DLD1 (cell line): ENCODE data around the gene KRTAP9-9.
"Not testable (repeated sequence)": the region's sequence is repeated elsewhere in the genome, so short reads cannot be mapped to it uniquely, and the experiment has no call there.

Experiments
- in situ Hi-C: cut with HindIII; loops from 2 replicates; pipeline ENCODE4 v1.10.0; 2017; ENCODE audit warnings: low sequenced_read_pairs

KRTAP9-9 gene

DNA sequence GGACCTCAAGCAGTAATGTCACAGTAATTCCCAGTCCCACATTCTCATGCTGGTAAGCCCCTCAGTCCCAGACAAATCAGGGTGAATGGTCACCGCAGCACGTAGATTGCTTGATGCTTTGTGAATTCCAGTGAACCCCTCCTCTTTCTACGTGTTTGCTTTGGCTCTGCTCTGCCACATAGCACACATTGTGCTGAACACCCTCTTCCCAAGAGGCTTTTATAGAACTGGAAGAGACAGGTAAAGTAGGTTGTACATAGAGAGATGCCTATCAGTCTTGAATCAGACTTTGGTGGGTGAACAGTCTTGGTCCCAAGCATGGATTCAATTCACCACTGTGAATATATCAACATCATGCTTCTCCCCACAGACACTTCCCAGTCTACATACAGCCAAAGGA is 9.4 kb downstream of the KRTAP9-9 start:
- in situ Hi-C loops: no loop called here

DNA sequence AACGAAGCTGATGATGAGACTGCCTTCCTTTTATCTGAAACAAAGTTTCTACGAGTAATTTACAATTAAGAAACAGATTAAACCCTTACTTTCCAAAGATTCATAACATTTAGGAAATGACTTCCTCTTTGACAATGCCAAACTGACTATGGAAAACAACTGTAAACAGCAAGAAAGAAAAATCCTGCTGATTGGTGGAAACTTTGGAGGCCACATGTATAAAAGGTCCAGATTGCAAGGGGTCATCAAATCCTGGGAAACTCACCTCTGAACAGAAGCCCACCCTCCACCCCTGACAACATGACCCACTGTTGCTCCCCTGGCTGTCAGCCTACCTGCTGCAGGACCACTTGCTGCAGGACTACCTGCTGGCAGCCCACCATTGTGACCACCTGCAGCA is 9.9 kb downstream of the KRTAP9-9 start, which contains the start of gene KRTAP9-6:
Gene KRTAP9-6 (plus strand): TSS at position 301 of the 400 bp plus-strand sequence. CDS start 0 bp downstream, at position 301.
- in situ Hi-C loops: no loop called here

DNA sequence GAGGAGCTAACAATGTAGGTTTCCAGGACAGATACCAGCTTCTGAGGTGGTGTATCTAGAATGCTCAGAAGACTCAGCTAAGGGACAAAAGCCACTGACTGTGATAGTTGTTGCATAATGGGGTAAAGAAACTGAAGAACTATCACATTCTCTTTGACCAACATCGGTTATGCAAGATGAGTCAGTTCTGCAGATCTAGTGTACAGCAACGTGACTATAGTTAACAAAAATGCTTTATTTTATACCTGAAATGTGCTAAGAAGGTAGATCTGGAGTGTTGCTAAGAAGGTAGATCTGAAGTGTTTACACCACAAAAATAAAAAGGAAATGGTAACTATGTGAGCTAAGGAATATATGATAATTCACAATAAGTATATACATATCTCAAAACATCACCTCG is 12.5 kb downstream of the KRTAP9-9 start:
- in situ Hi-C loops: no loop called here

DNA sequence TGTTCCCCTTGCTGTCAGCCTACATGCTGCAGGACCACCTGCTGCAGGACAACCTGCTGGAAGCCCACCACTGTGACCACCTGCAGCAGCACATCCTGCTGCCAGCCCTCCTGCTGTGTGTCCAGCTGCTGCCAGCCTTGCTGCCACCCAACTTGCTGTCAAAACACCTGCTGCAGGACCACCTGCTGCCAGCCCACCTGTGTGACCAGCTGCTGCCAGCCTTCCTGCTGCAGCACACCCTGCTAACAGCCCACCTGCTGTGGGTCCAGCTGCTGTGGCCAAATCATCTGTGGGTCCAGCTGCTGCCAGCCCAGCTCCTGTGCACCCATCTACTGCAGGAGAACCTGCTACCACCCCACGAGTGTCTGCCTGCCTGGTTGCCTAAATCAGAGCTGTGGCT is 16.1 kb downstream of the KRTAP9-9 start:
- in situ Hi-C loops: not testable (repeated sequence)

DNA sequence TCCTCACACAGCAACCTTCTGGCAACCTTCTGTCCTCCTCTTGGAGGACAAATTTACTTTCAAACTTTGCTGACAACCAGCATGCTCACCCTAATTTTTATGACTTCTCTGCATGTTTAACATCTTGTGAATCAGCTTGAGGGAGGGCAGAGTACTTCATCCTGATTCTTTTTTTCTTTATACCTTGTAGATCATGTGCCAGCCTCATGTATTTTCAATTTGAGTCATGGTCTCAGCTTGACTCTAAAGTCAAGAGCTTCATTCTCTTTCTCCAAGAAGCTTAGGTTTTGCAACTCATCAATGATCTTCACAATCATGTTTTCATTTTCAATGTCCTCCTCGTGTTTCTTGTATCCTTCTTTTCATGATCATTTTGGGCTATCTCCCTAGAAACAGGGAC is 16.7 kb downstream of the KRTAP9-9 start:
- in situ Hi-C loops: no loop called here

DNA sequence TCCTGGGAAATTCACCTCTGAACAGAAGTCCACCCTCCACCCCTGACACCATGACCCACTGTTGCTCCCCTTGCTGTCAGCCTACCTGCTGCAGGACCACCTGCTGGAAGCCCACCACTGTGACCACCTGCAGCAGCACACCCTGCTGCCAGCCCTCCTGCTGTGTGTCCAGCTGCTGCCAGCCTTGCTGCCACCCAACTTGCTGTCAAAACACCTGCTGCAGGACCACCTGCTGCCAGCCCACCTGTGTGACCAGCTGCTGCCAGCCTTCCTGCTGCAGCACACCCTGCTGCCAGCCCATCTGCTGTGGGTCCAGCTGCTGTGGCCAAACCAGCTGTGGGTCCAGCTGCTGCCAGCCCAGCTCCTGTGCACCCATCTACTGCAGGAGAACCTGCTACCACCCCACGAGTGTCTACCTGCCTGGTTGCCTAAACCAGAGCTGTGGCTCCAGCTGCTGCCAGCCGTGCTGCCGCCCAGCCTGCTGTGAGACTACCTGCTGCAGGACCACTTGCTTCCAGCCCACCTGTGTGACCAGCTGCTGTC is 20.5 kb downstream of the KRTAP9-9 start, which contains the start of gene KRTAP9-7:
Gene KRTAP9-7 (plus strand): TSS at position 51 of the 543 bp plus-strand sequence. CDS start 0 bp downstream, at position 51.
- in situ Hi-C loops: not testable (repeated sequence)

DNA sequence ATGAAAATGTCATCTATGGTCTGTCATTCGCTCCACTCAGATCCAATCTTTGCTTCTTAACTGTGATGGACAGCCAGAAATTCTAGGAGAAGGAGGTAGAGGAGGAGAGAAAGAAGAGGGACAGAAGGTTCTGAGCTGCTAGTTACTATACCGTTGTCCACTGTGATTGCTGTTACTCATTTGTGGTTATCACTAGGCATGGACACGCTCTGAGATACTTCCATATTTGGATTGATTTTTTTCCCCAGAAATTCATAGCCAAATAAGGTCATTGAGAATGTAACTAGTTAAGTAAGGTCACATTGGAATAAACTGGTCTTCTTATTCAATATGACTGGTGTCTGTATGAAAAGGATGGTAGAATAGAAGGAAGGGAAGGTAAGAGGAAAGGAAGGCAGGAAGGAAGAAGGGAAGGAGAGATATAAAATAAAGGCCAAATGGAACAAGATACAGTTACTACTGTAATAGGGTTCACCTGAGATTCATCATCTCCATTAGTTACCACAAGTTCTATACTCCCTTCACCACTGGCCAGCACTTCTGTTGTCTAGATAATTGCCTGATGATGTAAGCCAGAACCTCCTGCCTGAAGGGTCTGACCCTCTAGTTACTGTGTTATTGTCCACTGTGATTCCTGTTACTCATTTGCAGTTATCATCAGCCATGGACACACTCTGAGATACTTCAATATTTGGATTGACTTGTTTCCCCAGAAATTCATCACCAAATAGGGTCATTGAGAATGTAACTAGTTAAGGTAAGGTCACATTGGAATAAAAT is 23.2 kb downstream of the KRTAP9-9 start:
- in situ Hi-C loops: no loop called here

DNA sequence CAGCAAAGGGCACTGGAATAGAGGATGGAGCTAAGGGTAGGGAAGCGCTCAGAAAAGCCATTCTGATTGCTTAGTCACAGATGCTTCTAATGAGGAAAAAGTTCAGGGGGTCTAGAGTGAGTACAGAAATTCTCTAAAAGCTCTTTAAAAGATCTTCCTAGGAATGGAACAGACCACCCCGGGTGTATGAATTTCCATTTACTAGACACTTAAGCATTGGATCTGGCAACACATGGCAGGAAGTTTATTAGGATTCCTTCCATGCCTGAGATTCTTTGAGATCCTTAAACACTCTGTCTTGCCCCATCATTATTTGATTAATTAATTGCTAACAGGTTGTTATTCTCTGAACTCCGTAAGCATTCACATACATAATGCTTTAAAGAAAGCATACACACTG is 28.9 kb downstream of the KRTAP9-9 start:
- in situ Hi-C loops: no loop called here

DNA sequence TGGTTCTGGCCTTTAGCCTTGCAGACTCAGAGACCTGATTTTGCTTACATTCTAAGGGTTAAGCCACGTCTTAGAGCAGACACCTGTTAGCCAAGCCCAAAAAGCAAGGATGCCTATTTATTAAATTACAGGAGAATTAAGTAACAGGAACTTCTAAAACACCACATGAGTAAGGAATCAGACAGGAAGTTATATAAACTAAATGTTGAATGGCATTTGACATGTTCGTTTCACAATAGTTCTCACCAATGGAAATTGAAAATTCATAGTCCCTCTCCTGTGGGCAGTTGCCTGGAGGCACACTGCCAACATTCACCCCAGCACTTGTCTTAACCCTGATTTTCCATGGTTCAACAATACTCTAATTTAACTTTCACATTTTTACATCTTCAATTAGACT is 29.4 kb downstream of the KRTAP9-9 start:
- in situ Hi-C loops: no loop called here

DNA sequence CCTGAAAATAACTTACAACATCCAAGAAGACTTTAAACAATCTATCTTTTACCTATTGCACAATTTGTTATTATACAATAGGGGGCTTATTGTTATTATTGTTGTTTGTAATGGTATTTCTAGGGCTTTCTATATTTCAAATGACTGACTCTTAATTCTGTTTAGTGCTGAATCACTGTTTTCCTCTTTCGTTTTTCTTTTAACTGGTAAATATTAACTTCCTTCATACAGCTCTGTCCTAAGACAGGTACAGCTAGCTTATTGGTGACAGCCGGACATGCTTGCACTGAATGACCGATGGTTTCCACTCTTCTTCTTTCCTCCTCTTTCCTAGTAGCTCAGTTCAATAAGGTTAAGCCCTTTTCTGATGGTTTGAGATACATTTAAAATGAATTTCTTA is 31.9 kb downstream of the KRTAP9-9 start:
- in situ Hi-C loops: no loop called here

DNA sequence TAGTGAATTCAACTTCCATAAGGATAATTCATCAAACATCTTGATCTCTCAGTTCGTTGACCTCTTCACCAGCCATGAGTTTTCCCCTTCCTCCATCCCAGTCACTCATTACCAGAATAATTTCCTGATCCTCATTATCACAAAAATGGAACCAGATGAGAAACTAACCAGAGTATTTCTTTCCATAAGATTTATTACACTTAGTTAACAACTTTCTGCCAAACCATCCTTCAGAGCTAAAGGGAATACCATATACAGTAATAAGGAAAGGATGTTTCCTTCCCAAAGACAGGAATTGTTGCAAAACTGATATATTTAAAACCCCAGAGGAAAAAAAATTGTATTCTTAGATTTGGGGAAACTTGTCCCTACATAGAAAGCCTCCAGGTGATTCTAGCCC is 38.8 kb downstream of the KRTAP9-9 start:
- in situ Hi-C loops: no loop called here

DNA sequence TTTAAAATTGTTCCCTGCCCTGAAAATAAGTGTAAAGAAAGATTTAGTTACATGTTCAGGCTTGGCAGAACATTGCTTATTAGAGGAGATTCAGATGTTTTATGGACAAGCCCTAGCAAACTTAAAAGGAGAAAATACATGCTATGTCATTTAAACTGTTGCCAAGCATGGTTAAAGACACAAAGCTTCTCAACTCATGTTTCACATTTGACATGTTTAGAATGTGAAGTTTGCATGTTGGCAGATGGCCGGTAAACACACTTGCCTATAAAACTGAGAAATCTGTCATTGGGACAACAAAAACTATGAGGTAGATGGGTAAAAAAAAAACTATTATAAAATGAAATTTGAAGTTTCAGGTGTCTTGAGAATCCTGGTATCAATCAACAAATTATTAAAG is 41.7 kb downstream of the KRTAP9-9 start:
- in situ Hi-C loops: no loop called here

DNA sequence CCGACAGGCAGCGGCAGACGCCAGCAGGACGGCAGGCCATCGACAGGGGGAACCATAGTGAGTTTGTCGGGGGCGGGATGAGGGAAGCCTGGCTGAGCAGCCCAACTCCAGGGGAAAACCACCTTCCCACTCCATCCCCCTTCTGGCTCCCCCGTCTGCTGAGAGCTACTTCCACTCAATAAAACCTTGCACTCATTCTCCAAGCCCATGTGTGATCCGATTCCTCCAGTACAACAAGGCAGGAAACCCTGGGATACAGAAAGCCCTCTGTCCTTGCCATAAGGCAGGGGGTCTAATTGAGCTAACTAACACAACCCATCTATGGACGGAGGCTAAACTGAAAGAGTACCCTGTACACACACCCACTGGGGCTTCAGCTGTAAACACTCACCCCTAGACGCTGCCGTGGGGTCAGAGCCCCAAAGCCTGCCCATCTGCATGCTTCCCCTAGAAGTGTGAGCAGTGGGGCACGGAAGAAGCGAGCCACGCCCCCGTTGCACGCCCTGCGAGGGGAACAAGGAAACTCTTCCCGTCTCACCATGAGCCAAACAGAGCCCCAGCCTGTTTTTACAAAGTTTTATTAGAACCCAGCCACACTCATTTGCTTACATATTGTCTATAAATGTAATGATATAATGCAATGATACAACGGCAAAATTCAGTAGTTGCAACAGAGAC is 43.4 kb downstream of the KRTAP9-9 start:
- in situ Hi-C loops: no loop called here

DNA sequence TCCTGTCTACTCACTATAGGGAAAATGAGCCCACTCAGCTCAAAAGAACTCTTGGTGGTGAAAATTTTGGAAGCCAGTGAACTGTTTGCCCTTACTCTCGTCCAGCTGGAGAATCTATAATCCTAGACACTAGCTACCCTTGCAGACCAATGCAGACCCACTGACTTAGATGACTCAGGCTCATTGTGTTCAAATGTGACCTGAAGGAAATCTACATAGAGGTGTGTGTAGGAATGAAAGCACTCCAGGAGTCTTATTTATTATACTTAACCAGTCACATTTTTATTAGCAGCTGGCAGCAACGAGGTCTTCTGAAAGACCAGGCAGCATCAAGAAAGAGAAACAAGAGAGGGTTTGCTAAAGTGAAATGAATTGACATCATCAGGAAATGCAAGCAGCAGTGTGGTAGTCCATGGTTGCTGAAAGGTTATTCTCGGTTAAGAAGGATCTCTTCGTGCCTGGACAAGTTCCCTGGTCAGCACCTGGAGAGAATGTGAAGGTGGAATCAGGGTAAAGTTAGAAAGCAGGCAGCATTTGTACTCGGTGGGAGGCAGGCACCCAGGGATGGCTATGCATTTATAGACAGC is 46.1 kb downstream of the KRTAP9-9 start:
- in situ Hi-C loops: no loop called here

DNA sequence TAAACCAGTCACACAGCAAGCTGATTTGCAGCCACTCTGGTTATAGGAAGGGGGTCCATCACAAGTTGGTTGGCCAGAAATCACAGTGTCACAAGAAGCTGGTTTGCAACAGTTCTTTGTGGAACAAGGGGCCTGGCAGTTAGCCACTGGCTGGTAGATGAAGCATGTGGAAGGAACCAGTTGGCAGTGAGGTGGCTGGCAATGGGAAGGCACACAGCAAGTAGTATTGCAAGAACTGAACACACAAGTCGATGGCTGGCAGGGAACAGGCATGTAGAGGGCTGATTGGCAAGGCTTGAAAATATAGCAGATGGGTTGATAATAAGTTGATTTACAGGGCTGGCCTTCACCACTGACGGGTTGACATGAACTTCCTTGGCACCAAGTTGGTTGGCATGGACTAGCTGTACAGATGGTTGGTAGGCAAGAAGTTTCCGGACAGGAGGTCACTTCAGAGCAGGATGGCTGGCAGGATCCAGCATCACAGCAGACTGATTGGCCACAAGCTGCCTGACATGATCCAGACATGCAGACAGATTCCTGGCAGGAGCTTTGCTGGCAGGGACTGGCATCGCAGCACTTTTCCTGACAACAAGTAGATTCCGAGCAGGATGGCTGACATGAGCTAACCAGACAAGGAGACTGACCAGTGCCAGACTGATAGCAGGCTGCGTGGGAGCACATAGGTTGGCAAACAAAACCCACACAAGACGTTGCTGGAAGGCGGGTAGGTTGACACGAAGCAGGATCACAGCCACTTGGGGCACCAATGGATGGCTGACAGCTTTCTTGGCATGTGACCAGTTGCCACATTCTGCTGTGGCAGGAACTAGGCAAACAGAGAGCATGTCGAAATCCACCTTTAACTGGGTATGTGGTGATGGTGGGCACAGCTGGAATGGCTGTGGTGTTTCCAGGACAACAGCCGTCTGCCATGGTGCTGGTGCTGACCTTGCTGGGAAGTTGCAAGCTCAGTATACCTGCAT is 47.0 kb downstream of the KRTAP9-9 start, which contains the start of gene KRTAP29-1:
Gene KRTAP29-1 (minus strand): TSS at position 936 of the 986 bp plus-strand sequence. CDS start 0 bp downstream, at position 936.
- in situ Hi-C loops: no loop called here

DNA sequence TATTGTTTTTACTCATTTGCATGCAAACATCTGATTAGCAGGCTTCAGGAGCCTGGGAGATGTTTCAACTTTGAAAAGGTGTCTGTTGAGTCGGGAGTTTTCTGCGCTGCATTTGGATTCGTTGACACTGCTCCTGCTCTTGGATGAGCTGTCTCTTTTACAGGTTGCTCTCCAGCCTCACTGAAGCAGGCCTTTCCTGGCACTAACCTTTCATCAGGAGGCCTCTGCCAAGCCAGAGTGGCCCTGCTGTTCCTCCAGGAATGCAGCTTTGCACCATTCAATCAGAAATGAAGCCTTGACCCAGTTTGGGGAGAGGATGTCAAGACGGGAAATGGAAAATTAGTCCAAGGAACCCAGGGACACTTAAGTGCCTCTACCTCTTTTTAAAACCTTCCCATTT is 47.8 kb downstream of the KRTAP9-9 start:
- in situ Hi-C loops: no loop called here

DNA sequence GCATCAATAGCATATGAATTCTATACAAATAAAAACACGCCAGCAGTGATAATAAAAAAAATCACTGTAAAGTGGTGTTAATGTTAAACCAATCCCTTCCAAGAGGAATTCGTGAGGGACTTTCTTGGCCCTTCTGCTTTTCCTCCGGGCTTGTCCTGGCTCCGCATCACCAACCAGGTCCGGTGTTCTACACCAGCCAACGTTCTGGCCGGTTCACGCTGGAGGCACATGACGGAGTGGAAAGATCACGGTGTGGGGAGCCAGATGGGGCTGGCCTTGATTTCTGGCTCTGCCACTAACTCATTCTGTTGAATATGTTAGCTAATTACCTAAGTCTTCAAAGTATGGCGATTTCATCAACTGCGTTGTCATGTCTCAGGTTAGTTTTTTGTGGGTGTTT is 48.9 kb downstream of the KRTAP9-9 start:
- in situ Hi-C loops: no loop called here
